Activated naive CD4-positive, alpha-beta T cell treated with anti-CD3 and anti-CD28 coated beads, Interleukin-2, amount 50 U/mL, for 72 hours (primary cell): ENCODE data around the gene LARP4. TPM values are rescaled to one million over a fixed set of nuclear protein-coding genes. Genes with fewer than 3 reads are reported as not detected.
"Not testable (repeated sequence)": the region's sequence is repeated elsewhere in the genome, so short reads cannot be mapped to it uniquely, and the experiment has no call there.

Source experiments
- ATAC-seq, 2 donors: fragments of 150-1000 bp; cut with Tn5 transposase; 2 replicates each; pipeline ENCODE4 v1.10.0; 2021; ENCODE audit warnings: mild to moderate bottlenecking in 2 of 2, moderate library complexity in 2 of 2
- DNase-seq, 2 donors: peaks; one replicate each; pipeline ENCODE4 v3.0.0; 2021 to 2022; ENCODE audit warnings: low spot score in 2 of 2
- H3K27ac Mint-ChIP-seq, 2 donors: one replicate each; pipeline ENCODE4 v1.8.0; 2022; ENCODE audit warnings: mild to moderate bottlenecking in 2 of 2, mixed read lengths in 2 of 2
- H3K36me3 Mint-ChIP-seq, 2 donors: one replicate each; pipeline ENCODE4 v1.8.0; 2022; ENCODE audit warnings: mixed read lengths in 2 of 2
- H3K9me3 Mint-ChIP-seq, 2 donors: one replicate each; pipeline ENCODE4 v1.8.0; 2022; ENCODE audit warnings: mixed read lengths in 2 of 2
- total RNA-seq, 2 donors: library from RNA; stranded (reverse); gene quantifications; one replicate each; pipeline ENCODE4 v1.2.3, GENCODE V29; 2022

The LARP4 gene
- total RNA-seq, result 10 to 100 TPM; 52.3 to 58.9 TPM

GRCh38 chr12:50400638-50401499 is at the start of gene LARP4:
LARP4 (plus strand) TSS chr12:50400885; CDS start chr12:50401011, 126 bp downstream.
- Mint-ChIP-seq H3K27ac (peak within 1 kb of the TSS; percentile 96 to 97), H3K9me3 (peaks cover 0 to 5% of the 10 kb centered on the region in 2 donors)
- DNase-seq, result peak; percentile 91 to 92

GRCh38 chr12:50351120-50352043 is 49.3 kb upstream of the LARP4 start:
- H3K36me3 Mint-ChIP-seq, result no peaks in the 10 kb centered on the region
- H3K9me3 Mint-ChIP-seq, result no peaks in the 10 kb centered on the region
- peak overlapping the region in 1 of 2 donors; percentile 22 for H3K27ac Mint-ChIP-seq
- ATAC-seq, result no peak
- DNase-seq, result no peak

More at GRCh38 chr12:50400638-50401499, at the start of gene LARP4:
- H3K36me3 Mint-ChIP-seq, result peaks cover 12 to 33% of the 10 kb centered on the region in 2 donors
- ATAC-seq, result peak; percentile 98 to 99

- Mint-ChIP-seq H3K27ac (no peak overlapping the region), H3K36me3 (no peaks in the 10 kb centered on the region), H3K9me3 (no peaks in the 10 kb centered on the region)
- ATAC-seq (no peak), DNase-seq (no peak)
Observed at GRCh38 chr12:50353404-50353803, 47.3 kb upstream of the LARP4 start.

- H3K36me3 Mint-ChIP-seq, result no peaks in the 10 kb centered on the region
- H3K27ac Mint-ChIP-seq, result no peak overlapping the region
- H3K9me3 Mint-ChIP-seq, result no peaks in the 10 kb centered on the region
- ATAC-seq (no peak), DNase-seq (no peak)
Observed at GRCh38 chr12:50353869-50354593, 46.7 kb upstream of the LARP4 start.

- Mint-ChIP-seq H3K27ac (no peak overlapping the region), H3K9me3 (no peaks in the 10 kb centered on the region), H3K36me3 (no peaks in the 10 kb centered on the region)
- DNase-seq (no peak), ATAC-seq (no peak)
Observed at GRCh38 chr12:50354908-50355307, 45.8 kb upstream of the LARP4 start.

GRCh38 chr12:50355365-50355764 is 45.3 kb upstream of the LARP4 start:
- no peaks in the 10 kb centered on the region for H3K9me3 Mint-ChIP-seq
- ATAC-seq (no peak), DNase-seq (no peak)
- no peaks in the 10 kb centered on the region for H3K36me3 Mint-ChIP-seq
- no peak overlapping the region for H3K27ac Mint-ChIP-seq

- H3K27ac Mint-ChIP-seq, result no peak overlapping the region
- ATAC-seq (no peak), DNase-seq (no peak)
- no peaks in the 10 kb centered on the region for H3K36me3 Mint-ChIP-seq
- H3K9me3 Mint-ChIP-seq, result no peaks in the 10 kb centered on the region
Observed at GRCh38 chr12:50362671-50363070, 38.0 kb upstream of the LARP4 start.

- DNase-seq, result no peak
- H3K9me3 Mint-ChIP-seq, result no peaks in the 10 kb centered on the region
- no peak for ATAC-seq
- H3K36me3 Mint-ChIP-seq, result no peaks in the 10 kb centered on the region
- no peak overlapping the region for H3K27ac Mint-ChIP-seq
Observed at GRCh38 chr12:50363141-50363540, 37.5 kb upstream of the LARP4 start.

GRCh38 chr12:50365709-50366406 is 34.8 kb upstream of the LARP4 start:
- Mint-ChIP-seq H3K36me3 (no peaks in the 10 kb centered on the region), H3K27ac (peak overlapping the region in 1 of 2 donors; percentile 19)
- ATAC-seq, result no peak

GRCh38 chr12:50370672-50371071 is 30.0 kb upstream of the LARP4 start:
- ATAC-seq, H3K36me3 Mint-ChIP-seq, DNase-seq, H3K27ac Mint-ChIP-seq, H3K9me3 Mint-ChIP-seq: not testable (repeated sequence)

More at GRCh38 chr12:50365709-50366406, 34.8 kb upstream of the LARP4 start:
- DNase-seq, result no peak
- H3K9me3 Mint-ChIP-seq, result no peaks in the 10 kb centered on the region

GRCh38 chr12:50375802-50376201 is 24.9 kb upstream of the LARP4 start:
- Mint-ChIP-seq H3K9me3 (no peaks in the 10 kb centered on the region), H3K27ac (no peak overlapping the region), H3K36me3 (no peaks in the 10 kb centered on the region)
- no peak for ATAC-seq
- no peak for DNase-seq

- Mint-ChIP-seq H3K9me3 (no peaks in the 10 kb centered on the region), H3K27ac (no peak overlapping the region), H3K36me3 (no peaks in the 10 kb centered on the region)
- DNase-seq (no peak), ATAC-seq (no peak)
Observed at GRCh38 chr12:50380761-50381325, 19.8 kb upstream of the LARP4 start.

GRCh38 chr12:50387487-50387886 is 13.2 kb upstream of the LARP4 start:
- H3K36me3 Mint-ChIP-seq, result no peaks in the 10 kb centered on the region
- DNase-seq (no peak), ATAC-seq (no peak)
- no peaks in the 10 kb centered on the region for H3K9me3 Mint-ChIP-seq
- no peak overlapping the region for H3K27ac Mint-ChIP-seq

GRCh38 chr12:50387972-50388478 is 12.7 kb upstream of the LARP4 start:
- H3K36me3 Mint-ChIP-seq, result no peaks in the 10 kb centered on the region
- no peak overlapping the region for H3K27ac Mint-ChIP-seq
- DNase-seq (no peak), ATAC-seq (no peak)
- no peaks in the 10 kb centered on the region for H3K9me3 Mint-ChIP-seq

- not testable (repeated sequence) for H3K27ac Mint-ChIP-seq, H3K9me3 Mint-ChIP-seq, DNase-seq, H3K36me3 Mint-ChIP-seq, ATAC-seq
Observed at GRCh38 chr12:50388793-50389192, 11.9 kb upstream of the LARP4 start.
